Prostate gland (tissue), 2 donors: ENCODE measurements around the gene FAM72D.
"Not testable (repeated sequence)": the region's sequence is repeated elsewhere in the genome, so short reads cannot be mapped to it uniquely, and the experiment has no call there.

Experiments used
- POLR2A ChIP-seq: fragments of 450-650 bp; IDR thresholded peaks from one replicate; pipeline ENCODE4 v1.6.1; 2016; ENCODE audit warnings: antibody characterized with exemption, mild to moderate bottlenecking
- TF ChIP-seq, protein P1 (sequence below), 4 experiments: fragments of 200-600 bp in 2 of 4; fragments of 450-650 bp in 2 of 4; sonication (generic) in 2 of 4; IDR thresholded peaks; 1 replicate in 3 of 4; 2 replicates in 1 of 4; pipeline ENCODE4 v1.5.1; 2016 to 2019; ENCODE audit warnings: antibody characterized with exemption in 4 of 4, mild to moderate bottlenecking in 2 of 4, moderate library complexity in 2 of 4

DNA sequence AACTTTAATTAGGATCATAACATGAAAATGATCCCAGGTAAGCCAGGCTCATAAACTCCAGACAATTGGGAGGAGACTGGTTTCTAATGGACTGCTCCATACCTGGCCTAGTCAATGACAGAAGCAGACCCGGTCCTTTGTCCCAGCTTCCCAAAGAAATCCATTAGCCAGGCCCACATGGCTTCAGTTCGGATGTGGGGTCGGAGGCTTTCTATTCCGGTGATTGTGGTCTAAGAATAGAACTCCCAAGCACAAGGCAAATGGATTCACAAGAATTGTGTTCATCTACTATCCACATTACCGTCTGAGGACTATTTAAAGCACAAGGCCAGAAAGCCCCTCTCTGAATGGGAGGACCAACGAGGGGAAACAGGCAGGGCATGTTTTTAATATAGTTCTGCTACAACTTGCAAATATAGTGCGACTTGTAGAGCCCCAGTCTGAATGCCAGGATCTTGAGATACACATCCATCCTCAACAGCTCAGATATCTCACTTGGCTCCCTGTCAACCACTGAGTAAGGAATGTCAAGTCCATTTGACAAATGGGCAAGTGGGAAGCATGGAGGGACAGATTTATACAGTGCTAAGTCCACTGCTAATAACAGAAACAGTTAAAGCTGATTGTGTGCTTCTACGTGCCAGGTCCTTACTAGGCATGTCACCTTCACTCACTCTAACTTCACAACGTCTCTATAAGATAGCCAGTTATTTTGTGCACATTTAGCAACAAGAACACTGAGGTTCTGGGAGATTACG lies 43.6 kb upstream of the FAM72D start:
- TF ChIP-seq POLR2A: not testable (repeated sequence)
- TF ChIP-seq, protein P1, sequence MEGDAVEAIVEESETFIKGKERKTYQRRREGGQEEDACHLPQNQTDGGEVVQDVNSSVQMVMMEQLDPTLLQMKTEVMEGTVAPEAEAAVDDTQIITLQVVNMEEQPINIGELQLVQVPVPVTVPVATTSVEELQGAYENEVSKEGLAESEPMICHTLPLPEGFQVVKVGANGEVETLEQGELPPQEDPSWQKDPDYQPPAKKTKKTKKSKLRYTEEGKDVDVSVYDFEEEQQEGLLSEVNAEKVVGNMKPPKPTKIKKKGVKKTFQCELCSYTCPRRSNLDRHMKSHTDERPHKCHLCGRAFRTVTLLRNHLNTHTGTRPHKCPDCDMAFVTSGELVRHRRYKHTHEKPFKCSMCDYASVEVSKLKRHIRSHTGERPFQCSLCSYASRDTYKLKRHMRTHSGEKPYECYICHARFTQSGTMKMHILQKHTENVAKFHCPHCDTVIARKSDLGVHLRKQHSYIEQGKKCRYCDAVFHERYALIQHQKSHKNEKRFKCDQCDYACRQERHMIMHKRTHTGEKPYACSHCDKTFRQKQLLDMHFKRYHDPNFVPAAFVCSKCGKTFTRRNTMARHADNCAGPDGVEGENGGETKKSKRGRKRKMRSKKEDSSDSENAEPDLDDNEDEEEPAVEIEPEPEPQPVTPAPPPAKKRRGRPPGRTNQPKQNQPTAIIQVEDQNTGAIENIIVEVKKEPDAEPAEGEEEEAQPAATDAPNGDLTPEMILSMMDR (IDR thresholded peaks at IDR 0.05): not testable (repeated sequence)
